Trophoblast cell (in vitro differentiated cells and primary cell): ENCODE data around the gene BPIFB4.

Experiments used
- DNase-seq, 2 donors: peaks; one replicate each; pipeline ENCODE4 v3.0.0-alpha.2; 2016
- H2AFZ ChIP-seq: 2 replicates; pipeline ENCODE4 v1.6.1; 2013; ENCODE audit warnings: low read length, moderate library complexity, mild to moderate bottlenecking; ENCODE audit not compliant: insufficient read depth, poor library complexity
- H2AK5ac ChIP-seq: 2 replicates; pipeline ENCODE4 v1.6.1; 2013; ENCODE audit warnings: mild to moderate bottlenecking, low read length
- H2BK120ac ChIP-seq: 2 replicates; pipeline ENCODE4 v1.6.1; 2013; ENCODE audit warnings: low read length, mild to moderate bottlenecking, moderate library complexity; ENCODE audit not compliant: insufficient read depth, poor library complexity
- H2BK12ac ChIP-seq: 2 replicates; pipeline ENCODE4 v1.6.1; 2013; ENCODE audit warnings: mild to moderate bottlenecking, low read length, moderate library complexity
- H2BK5ac ChIP-seq: 2 replicates; pipeline ENCODE4 v1.6.1; 2013; ENCODE audit warnings: low read length, low read depth, moderate library complexity, mild to moderate bottlenecking; ENCODE audit not compliant: poor library complexity
- H3K14ac ChIP-seq: 2 replicates; pipeline ENCODE4 v1.6.1; 2013; ENCODE audit warnings: mild to moderate bottlenecking, low read length
- H3K18ac ChIP-seq: 2 replicates; pipeline ENCODE4 v1.6.1; 2013; ENCODE audit warnings: mild to moderate bottlenecking, low read length
- H3K23ac ChIP-seq: 2 replicates; pipeline ENCODE4 v1.6.1; 2013; ENCODE audit warnings: low read length
- H3K27ac ChIP-seq: 2 replicates; pipeline ENCODE4 v1.5.1; 2013; ENCODE audit warnings: low read depth, mild to moderate bottlenecking, inconsistent platforms, low read length, moderate library complexity
- H3K27me3 ChIP-seq: 2 replicates; pipeline ENCODE4 v1.6.1; 2013; ENCODE audit warnings: inconsistent platforms, mild to moderate bottlenecking, low read length, moderate library complexity; ENCODE audit not compliant: insufficient read depth
- H3K36me3 ChIP-seq, 2 experiments: 1 replicate in 1 of 2; 2 replicates in 1 of 2; pipeline ENCODE4 v1.6.1; 2013; ENCODE audit warnings: low read length in 2 of 2, mild to moderate bottlenecking in 2 of 2, moderate library complexity in 1 of 2; ENCODE audit not compliant: insufficient read depth in 2 of 2, control insufficient read depth in 1 of 2
- H3K4ac ChIP-seq: 2 replicates; pipeline ENCODE4 v1.6.1; 2013; ENCODE audit warnings: low read depth, mild to moderate bottlenecking, low read length, moderate library complexity
- H3K4me1 ChIP-seq, 2 experiments: 1 replicate in 1 of 2; 2 replicates in 1 of 2; pipeline ENCODE4 v1.6.1; 2013; ENCODE audit warnings: low read length in 2 of 2, mild to moderate bottlenecking in 2 of 2, moderate library complexity in 1 of 2; ENCODE audit not compliant: insufficient read depth in 2 of 2, control insufficient read depth in 1 of 2
- H3K4me2 ChIP-seq: 2 replicates; pipeline ENCODE4 v1.6.1; 2013; ENCODE audit warnings: inconsistent platforms, mild to moderate bottlenecking, low read length, moderate library complexity
- H3K4me3 ChIP-seq: 2 replicates; pipeline ENCODE4 v1.5.1; 2013; ENCODE audit warnings: mild to moderate bottlenecking, low read depth, low read length, inconsistent platforms
- H3K79me1 ChIP-seq: one replicate; pipeline ENCODE4 v1.6.1; 2013; ENCODE audit warnings: low read length
- H3K79me2 ChIP-seq: 2 replicates; pipeline ENCODE4 v1.6.1; 2013; ENCODE audit warnings: low read length, mild to moderate bottlenecking; ENCODE audit not compliant: control insufficient read depth, insufficient read depth, poor library complexity
- H3K9ac ChIP-seq: 2 replicates; pipeline ENCODE4 v1.6.1; 2013; ENCODE audit warnings: mild to moderate bottlenecking, low read length
- H3K9me3 ChIP-seq: 2 replicates; pipeline ENCODE4 v1.6.1; 2013; ENCODE audit warnings: low read depth, mild to moderate bottlenecking, control low read depth, inconsistent platforms, low read length; ENCODE audit not compliant: insufficient read depth
- H4K12ac ChIP-seq: 2 replicates; pipeline ENCODE4 v1.6.1; 2013; ENCODE audit warnings: low read depth, mild to moderate bottlenecking, low read length, moderate library complexity
- H4K8ac ChIP-seq: 2 replicates; pipeline ENCODE4 v1.6.1; 2013; ENCODE audit warnings: low read depth, mild to moderate bottlenecking, low read length, moderate library complexity
- H4K91ac ChIP-seq: one replicate; pipeline ENCODE4 v1.6.1; 2013; ENCODE audit warnings: low read depth, mild to moderate bottlenecking, low read length, moderate library complexity
- WGBS: extraction: QIAGEN DNeasy Blood & Tissue Kit; methylation state at CpG from one replicate; pipeline ENCODE4 v1.1.7; 2013; ENCODE audit warnings: missing lambda C conversion rate; ENCODE audit not compliant: insufficient read length, insufficient coverage; ENCODE audit errors: extremely low coverage; 5-methylcytosine and 5-hydroxymethylcytosine counted together

BPIFB4 gene

GRCh38 chr20:33076662-33077372 is 2.6 kb upstream of the BPIFB4 start:
- no peak overlapping the region for H2AFZ ChIP-seq
- no peak overlapping the region for H4K8ac ChIP-seq
- no peaks in the 10 kb centered on the region for H3K79me1 ChIP-seq
- no peak overlapping the region for H4K91ac ChIP-seq
- no peak overlapping the region for H3K4ac ChIP-seq
- no peaks in the 10 kb centered on the region for H3K36me3 ChIP-seq
- H3K9me3 ChIP-seq = peaks cover 3% of the 10 kb centered on the region
- no peak overlapping the region for H3K4me3 ChIP-seq
- no peak overlapping the region for H2BK5ac ChIP-seq
- no peak overlapping the region for H3K4me2 ChIP-seq
- no peak overlapping the region for H3K9ac ChIP-seq
- WGBS = no CpG with 5 or more reads among the region's 6 CpGs
- no peak overlapping the region for H2BK120ac ChIP-seq
- H2BK12ac ChIP-seq = no peak overlapping the region
- H4K12ac ChIP-seq = no peak overlapping the region
- H3K27ac ChIP-seq = no peak overlapping the region
- H3K18ac ChIP-seq = no peak overlapping the region
- no peaks in the 10 kb centered on the region for H3K27me3 ChIP-seq
- H2AK5ac ChIP-seq = no peak overlapping the region
- no peak overlapping the region for H3K23ac ChIP-seq
- no peak overlapping the region for H3K14ac ChIP-seq
- no peak for DNase-seq
- no peaks in the 10 kb centered on the region for H3K79me2 ChIP-seq
- H3K4me1 ChIP-seq = peaks cover 6 to 9% of the 10 kb centered on the region in 2 experiments

- Histone ChIP-seq H3K23ac (no peak overlapping the region), H3K14ac (no peak overlapping the region), H3K36me3 (no peaks in the 10 kb centered on the region), H3K4me3 (peak overlapping the region; percentile 31), H3K18ac (no peak overlapping the region), H2BK120ac (no peak overlapping the region), H2AK5ac (no peak overlapping the region), H4K12ac (no peak overlapping the region), H3K4me2 (no peak overlapping the region), H4K91ac (no peak overlapping the region), H3K79me2 (no peaks in the 10 kb centered on the region), H2BK5ac (no peak overlapping the region), H3K4ac (no peak overlapping the region), H2AFZ (no peak overlapping the region), H4K8ac (no peak overlapping the region), H2BK12ac (no peak overlapping the region), H3K27me3 (no peaks in the 10 kb centered on the region), H3K9me3 (peaks cover 3% of the 10 kb centered on the region), H3K4me1 (peaks cover 3% of the 10 kb centered on the region in 2 experiments), H3K27ac (no peak overlapping the region), H3K9ac (no peak overlapping the region), H3K79me1 (no peaks in the 10 kb centered on the region)
- WGBS = no CpG with 5 or more reads among the region's 7 CpGs
- DNase-seq = no peak
Observed at GRCh38 chr20:33081411-33082154, 2.1 kb downstream of the BPIFB4 start.

GRCh38 chr20:33082546-33082945 is 3.1 kb downstream of the BPIFB4 start:
- H2AK5ac ChIP-seq = no peak overlapping the region
- H2BK5ac ChIP-seq = no peak overlapping the region
- WGBS = no CpG with 5 or more reads among the region's 6 CpGs
- no peaks in the 10 kb centered on the region for H3K4me1 ChIP-seq
- no peak overlapping the region for H3K27ac ChIP-seq
- no peaks in the 10 kb centered on the region for H3K27me3 ChIP-seq
- no peak overlapping the region for H3K18ac ChIP-seq
- no peak for DNase-seq
- H3K9ac ChIP-seq = no peak overlapping the region
- H3K4ac ChIP-seq = no peak overlapping the region
- no peak overlapping the region for H3K14ac ChIP-seq
- H3K36me3 ChIP-seq = no peaks in the 10 kb centered on the region
- no peak overlapping the region for H3K4me2 ChIP-seq
- no peak overlapping the region for H4K12ac ChIP-seq
- H3K79me2 ChIP-seq = no peaks in the 10 kb centered on the region
- H3K23ac ChIP-seq = no peak overlapping the region
- H2BK12ac ChIP-seq = no peak overlapping the region
- no peak overlapping the region for H4K8ac ChIP-seq
- no peak overlapping the region for H2AFZ ChIP-seq
- peaks cover 3% of the 10 kb centered on the region for H3K9me3 ChIP-seq
- H4K91ac ChIP-seq = no peak overlapping the region
- H2BK120ac ChIP-seq = no peak overlapping the region
- H3K79me1 ChIP-seq = no peaks in the 10 kb centered on the region
- peak overlapping the region; percentile 13 for H3K4me3 ChIP-seq

GRCh38 chr20:33083544-33084340 is 4.3 kb downstream of the BPIFB4 start:
- H2AK5ac ChIP-seq = no peak overlapping the region
- WGBS = no CpG with 5 or more reads among the region's 20 CpGs
- no peak overlapping the region for H2AFZ ChIP-seq

More at GRCh38 chr20:33083544-33084340, 4.3 kb downstream of the BPIFB4 start:
- Histone ChIP-seq H3K9ac (no peak overlapping the region), H3K4me2 (no peak overlapping the region), H3K23ac (no peak overlapping the region), H3K18ac (no peak overlapping the region), H3K9me3 (peaks cover 3% of the 10 kb centered on the region), H4K8ac (no peak overlapping the region), H3K36me3 (no peaks in the 10 kb centered on the region), H3K79me1 (no peaks in the 10 kb centered on the region), H3K79me2 (no peaks in the 10 kb centered on the region), H3K4me3 (no peak overlapping the region), H4K12ac (no peak overlapping the region), H3K27ac (no peak overlapping the region), H3K4ac (no peak overlapping the region), H4K91ac (no peak overlapping the region), H3K27me3 (no peaks in the 10 kb centered on the region), H2BK12ac (no peak overlapping the region), H2BK5ac (no peak overlapping the region), H2BK120ac (no peak overlapping the region), H3K4me1 (no peaks in the 10 kb centered on the region), H3K14ac (no peak overlapping the region)
- DNase-seq = no peak
